Mucosa of descending colon (tissue), 3 donors: ENCODE results near the gene RPS19BP1. TPM values are rescaled to one million over a fixed set of nuclear protein-coding genes. Genes with fewer than 3 reads are reported as not detected.

ENCODE experiments used
- ATAC-seq: fragments of 200-7000 bp; cut with Tn5 transposase; one replicate; pipeline ENCODE4 v1.9.1; 2020; ENCODE audit warnings: mild to moderate bottlenecking, moderate library complexity
- DNase-seq, 3 donors: peaks; one replicate each; pipeline ENCODE4 v3.0.0-alpha.2; 2020
- H3K36me3 ChIP-seq: fragments of 200-600 bp; one replicate; pipeline ENCODE4 v1.8.0; 2021; ENCODE audit warnings: low read depth, mild to moderate bottlenecking
- H3K4me1 ChIP-seq: fragments of 200-600 bp; one replicate; pipeline ENCODE4 v1.8.0; 2021; ENCODE audit warnings: low read depth, mild to moderate bottlenecking
- H3K4me3 ChIP-seq: fragments of 200-600 bp; one replicate; pipeline ENCODE4 v1.8.0; 2021; ENCODE audit warnings: mild to moderate bottlenecking
- H3K9me3 ChIP-seq: fragments of 200-600 bp; one replicate; pipeline ENCODE4 v1.8.0; 2021; ENCODE audit warnings: mild to moderate bottlenecking
- CTCF ChIP-seq: fragments of 200-600 bp; IDR thresholded peaks from one replicate; pipeline ENCODE4 v1.8.0; 2022; ENCODE audit warnings: antibody characterized with exemption, mild to moderate bottlenecking
- intact Hi-C, 2 donors: fragments of 100-400 bp; cut with DNase I in 1 of 2; cut with micrococcal nuclease in 1 of 2; formaldehyde crosslinking; loops; one replicate each; pipeline versions ENCODE4 v1.11.0 to v1.11.1; 2022; cut with DNase I, micrococcal nuclease
- total RNA-seq, 3 donors: library from RNA; stranded (reverse); fragmentation: NEBNext Ultra II Directional in 2 of 3; extraction: Animal tissue kit (Norgen Biotek cat#: 25700) in 2 of 3; gene quantifications; one replicate each; pipeline versions ENCODE4 v1.2.1 to v1.2.4, GENCODE V29; 2021 to 2023
- donor health status: DM: no; HTN: no; CAD: no; lungs with moderate emphysema.
- donor health status: DM: no; HTN: no; CAD: no.
- donor health status: DM: no; HTN: yes; CAD: no.

RPS19BP1 gene
- total RNA-seq, 3 donors from 2014 or later, result 59.1 to 77.7 (median 61.2) TPM

GRCh38 chr22:39570226-39570625, 37.7 kb upstream of the RPS19BP1 start:
- no peaks in the 10 kb centered on the region for H3K36me3 ChIP-seq
- H3K9me3 ChIP-seq, result no peaks in the 10 kb centered on the region
- TF ChIP-seq CTCF, result no peak
- H3K4me3 ChIP-seq, result no peak overlapping the region
- no peaks in the 10 kb centered on the region for H3K4me1 ChIP-seq
- ATAC-seq, result no peak
- DNase-seq, result no peak
- intact Hi-C loops, result no loop called here

GRCh38 chr22:39569066-39569465, 36.5 kb upstream of the RPS19BP1 start:
- no peaks in the 10 kb centered on the region for H3K9me3 ChIP-seq
- DNase-seq (no peak), ATAC-seq (no peak)
- TF ChIP-seq CTCF, result no peak
- H3K4me1 ChIP-seq, result no peaks in the 10 kb centered on the region
- H3K4me3 ChIP-seq, result no peak overlapping the region
- intact Hi-C loops, result no loop called here
- H3K36me3 ChIP-seq, result no peaks in the 10 kb centered on the region

GRCh38 chr22:39568278-39568981, 35.9 kb upstream of the RPS19BP1 start:
- ATAC-seq (no peak), DNase-seq (no peak)
- Histone ChIP-seq H3K36me3 (no peaks in the 10 kb centered on the region), H3K4me1 (no peaks in the 10 kb centered on the region), H3K9me3 (no peaks in the 10 kb centered on the region), H3K4me3 (no peak overlapping the region)
- intact Hi-C loops, result no loop called here
- no peak for TF ChIP-seq CTCF

DNA sequence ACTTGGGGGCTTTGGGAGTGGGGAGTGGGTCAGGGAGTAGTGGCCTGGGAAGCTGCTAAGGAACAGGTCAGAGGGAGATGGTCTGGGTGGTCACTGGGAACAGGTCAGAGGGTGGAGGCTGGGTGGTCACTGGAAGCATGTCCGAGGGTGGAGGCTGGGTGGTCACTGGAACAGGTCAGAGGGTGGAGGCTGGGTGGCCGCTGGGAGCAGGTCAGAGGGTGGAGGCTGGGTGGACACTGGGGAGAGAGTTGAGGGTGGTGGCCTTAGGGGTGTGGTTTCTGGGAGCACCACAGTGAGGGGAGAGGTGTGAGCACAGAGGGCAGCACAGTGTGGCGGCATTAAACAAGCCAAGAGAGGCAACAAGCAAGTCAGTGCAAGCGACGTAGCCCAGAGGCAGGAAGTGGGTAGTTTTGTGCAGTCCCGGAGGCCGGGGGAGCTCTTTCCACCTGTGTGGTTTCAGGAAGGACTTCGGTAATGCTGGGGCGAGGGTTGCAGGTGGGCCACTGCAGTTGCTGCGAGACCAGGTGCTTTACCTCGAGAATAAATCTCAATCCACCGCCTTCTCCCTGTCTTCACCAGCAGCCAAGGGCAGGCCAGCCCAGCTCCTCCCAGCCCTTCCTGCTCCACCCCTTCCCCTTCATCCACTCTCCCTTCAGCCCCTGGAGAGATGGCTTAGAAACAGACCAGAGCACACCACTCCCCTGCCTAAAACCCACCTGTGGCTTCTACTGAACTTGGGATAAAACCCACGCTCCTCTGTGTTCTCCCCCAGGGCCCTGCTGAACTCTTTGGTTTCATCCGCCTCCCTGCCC, 34.8 kb upstream of the RPS19BP1 start:
- no peak for TF ChIP-seq CTCF
- H3K4me3 ChIP-seq, result no peak overlapping the region
- H3K4me1 ChIP-seq, result no peaks in the 10 kb centered on the region
- ATAC-seq (peak; percentile 57), DNase-seq (no peak)
- H3K36me3 ChIP-seq, result no peaks in the 10 kb centered on the region
- H3K9me3 ChIP-seq, result no peaks in the 10 kb centered on the region
- intact Hi-C loops, result no loop called here

DNA sequence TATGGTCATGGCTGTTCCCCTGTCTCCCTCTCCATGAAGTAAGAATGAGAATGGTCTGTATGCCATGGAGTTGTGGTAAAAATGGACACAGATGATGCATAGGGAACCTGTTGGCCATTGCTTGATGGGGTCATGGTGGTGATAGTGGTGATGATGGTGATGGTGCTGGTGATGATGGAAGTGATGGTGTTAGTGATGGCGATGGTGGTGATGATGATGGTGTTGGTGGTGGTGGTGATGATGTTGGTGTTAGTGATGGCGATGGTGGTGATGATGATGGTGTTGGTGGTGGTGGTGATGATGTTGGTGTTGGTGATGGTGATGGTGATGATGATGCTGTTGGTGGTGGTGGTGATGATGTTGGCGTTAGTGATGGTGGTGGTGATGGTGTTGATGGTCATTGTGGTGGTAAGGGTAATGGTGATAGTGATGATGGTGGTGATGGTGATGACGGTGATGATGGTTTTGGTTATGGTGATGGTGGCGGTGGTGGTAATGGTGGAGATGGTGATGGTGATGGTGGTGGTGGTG, 32.9 kb upstream of the RPS19BP1 start:
- Histone ChIP-seq H3K36me3 (no peaks in the 10 kb centered on the region), H3K4me1 (no peaks in the 10 kb centered on the region), H3K4me3 (no peak overlapping the region), H3K9me3 (no peaks in the 10 kb centered on the region)
- no peak for TF ChIP-seq CTCF
- intact Hi-C loops, result no loop called here
- ATAC-seq (no peak), DNase-seq (no peak)
